H1 (cell line): ENCODE measurements around the gene FGF1. TPM values are rescaled to one million over a fixed set of nuclear protein-coding genes. Genes with fewer than 3 reads are reported as not detected.

Experiments
- SRF ChIP-seq: IDR thresholded peaks from 2 replicates; pipeline ENCODE4 v1.6.1; 2011; ENCODE audit warnings: mild to moderate bottlenecking, low read depth, low read length, moderate library complexity
- polyA plus RNA-seq, 7 experiments: library from polyadenylated mRNA; depleted of rRNA in 3 of 7; stranded (reverse) in 5 of 7; unstranded in 2 of 7; fragments of >200 nt in 5 of 7; fragments of 200-250 nt in 2 of 7; gene quantifications; 1 replicate in 5 of 7; 2 replicates in 1 of 7; 4 replicates in 1 of 7; pipeline versions ENCODE4 v1.2.1 to v1.2.3, GENCODE V29; 2011 to 2013; ENCODE audit warnings: missing spikeins in 2 of 7, mixed read lengths in 2 of 7
- total RNA-seq: library from RNA; stranded (reverse); fragmentation: NEBNext Ultra II Directional; extraction: Animal tissue kit (Norgen Biotek cat#: 25700); gene quantifications from 2 replicates; pipeline ENCODE4 v1.2.1, GENCODE V29; 2021

The FGF1 gene
- total and polyA plus RNA-seq, 2 of the 8 experiments (the other 6 are each of a cell fraction or from before 2014, with no cell fraction given), result 0.30 to 0.50 TPM

DNA sequence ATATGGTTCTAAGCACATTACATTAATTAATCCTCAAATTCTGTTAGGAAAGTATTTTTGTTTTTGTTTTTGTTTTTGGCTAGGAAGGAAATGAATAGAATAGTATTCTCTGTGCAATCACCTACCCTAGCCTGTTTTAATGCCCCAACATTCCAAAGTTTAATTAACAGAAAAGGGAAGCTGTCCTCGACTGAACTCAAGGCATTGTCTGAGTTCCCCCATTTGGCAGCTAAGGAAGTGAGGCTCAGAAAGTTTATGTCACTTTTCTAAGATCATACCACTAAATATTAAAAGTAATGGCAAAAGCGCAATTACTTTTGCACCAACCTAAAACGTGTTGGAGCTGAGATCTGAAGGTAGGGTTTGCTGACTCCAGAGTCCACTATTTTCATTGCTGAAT lies 59.8 kb downstream of the FGF1 start (continued):
- TF ChIP-seq SRF, result no peak
- TF ChIP-seq, all 59 proteins: peak for 0
